Mesenchymal stem cell (in vitro differentiated cells and primary cell): ENCODE data around the gene MAP4K2.
A peak's percentile ranks its signal among the peaks of the same experiment; 100 is the strongest.

Experiments
- DNase-seq: peaks from one replicate; pipeline ENCODE4 v3.0.0-alpha.2; 2013
- H2AFZ ChIP-seq: one replicate; pipeline ENCODE4 v1.6.1; 2013; ENCODE audit warnings: low read depth, mild to moderate bottlenecking, control low read depth, inconsistent platforms, low read length, moderate library complexity
- H2AK5ac ChIP-seq: 2 replicates; pipeline ENCODE4 v1.6.1; 2013; ENCODE audit warnings: low read length, moderate library complexity, mild to moderate bottlenecking, inconsistent platforms; ENCODE audit not compliant: severe bottlenecking
- H2BK120ac ChIP-seq: one replicate; pipeline ENCODE4 v1.6.1; 2013; ENCODE audit warnings: low read depth, mild to moderate bottlenecking, inconsistent platforms, low read length, moderate library complexity
- H2BK12ac ChIP-seq, 2 experiments: one replicate each; pipeline ENCODE4 v1.6.1; 2013; ENCODE audit warnings: inconsistent platforms in 2 of 2, low read length in 2 of 2, mild to moderate bottlenecking in 2 of 2, moderate library complexity in 2 of 2, control low read depth in 1 of 2
- H2BK15ac ChIP-seq: one replicate; pipeline ENCODE4 v1.6.1; 2013; ENCODE audit warnings: mild to moderate bottlenecking, low read depth, inconsistent platforms; ENCODE audit not compliant: poor library complexity, severe bottlenecking
- H2BK5ac ChIP-seq: 2 replicates; pipeline ENCODE4 v1.6.1; 2013; ENCODE audit warnings: low read depth, mild to moderate bottlenecking, low read length, control low read depth, inconsistent platforms; ENCODE audit not compliant: poor library complexity, severe bottlenecking
- H3K14ac ChIP-seq, 2 experiments: one replicate each; pipeline ENCODE4 v1.6.1; 2013; ENCODE audit warnings: inconsistent platforms in 2 of 2, low read length in 2 of 2, control low read depth in 1 of 2, mild to moderate bottlenecking in 1 of 2, moderate library complexity in 1 of 2
- H3K18ac ChIP-seq, 2 experiments: one replicate each; pipeline ENCODE4 v1.6.1; 2013; ENCODE audit warnings: inconsistent platforms in 2 of 2, low read length in 2 of 2, control low read depth in 1 of 2, low read depth in 1 of 2, mild to moderate bottlenecking in 1 of 2
- H3K23ac ChIP-seq, 2 experiments: one replicate each; pipeline ENCODE4 v1.6.1; 2013; ENCODE audit warnings: inconsistent platforms in 2 of 2, low read length in 2 of 2, mild to moderate bottlenecking in 2 of 2, moderate library complexity in 2 of 2, control low read depth in 1 of 2
- H3K27ac ChIP-seq: 2 replicates; pipeline ENCODE4 v1.5.1; 2013; ENCODE audit warnings: mild to moderate bottlenecking, moderate library complexity, low read length, control low read depth, inconsistent platforms; ENCODE audit not compliant: poor library complexity, severe bottlenecking
- H3K27me3 ChIP-seq, 2 experiments: 2 replicates each; pipeline versions ENCODE4 v1.6.1 to v1.7.0; 2013; ENCODE audit warnings: low read length in 2 of 2, mild to moderate bottlenecking in 2 of 2, moderate library complexity in 2 of 2, control low read depth in 1 of 2, inconsistent platforms in 1 of 2; ENCODE audit not compliant: control insufficient read depth in 1 of 2, insufficient read depth in 1 of 2
- H3K36me3 ChIP-seq, 2 experiments: 2 replicates each; pipeline versions ENCODE4 v1.6.1 to v1.7.0; 2013; ENCODE audit warnings: low read length in 2 of 2, control low read depth in 1 of 2, inconsistent platforms in 1 of 2, low read depth in 1 of 2, mild to moderate bottlenecking in 1 of 2; ENCODE audit not compliant: insufficient read depth in 2 of 2, control insufficient read depth in 1 of 2
- H3K4ac ChIP-seq, 2 experiments: one replicate each; pipeline ENCODE4 v1.6.1; 2013; ENCODE audit warnings: inconsistent platforms in 2 of 2, low read length in 2 of 2, mild to moderate bottlenecking in 2 of 2, moderate library complexity in 2 of 2, control low read depth in 1 of 2, low read depth in 1 of 2
- H3K4me1 ChIP-seq: 2 replicates; pipeline ENCODE4 v1.6.1; 2013; ENCODE audit warnings: low read depth, low read length, control low read depth; ENCODE audit not compliant: control insufficient read depth, insufficient read depth
- H3K4me2 ChIP-seq: 2 replicates; pipeline ENCODE4 v1.6.1; 2013; ENCODE audit warnings: low read length, mild to moderate bottlenecking, inconsistent platforms; ENCODE audit not compliant: poor library complexity, severe bottlenecking
- H3K4me3 ChIP-seq, 2 experiments: 2 replicates each; pipeline versions ENCODE4 v1.5.1 to v1.7.0; 2013; ENCODE audit warnings: low read length in 2 of 2, mild to moderate bottlenecking in 2 of 2, control low read depth in 1 of 2, low read depth in 1 of 2; ENCODE audit not compliant: insufficient read depth in 1 of 2
- H3K79me1 ChIP-seq: replicated peaks from 2 replicates; pipeline ENCODE4 v1.6.1; 2013; ENCODE audit warnings: mild to moderate bottlenecking, control low read depth, low read length, inconsistent platforms; ENCODE audit not compliant: poor library complexity, severe bottlenecking
- H3K9ac ChIP-seq: 2 replicates; pipeline ENCODE4 v1.7.0; 2013; ENCODE audit warnings: mild to moderate bottlenecking, low read length, moderate library complexity
- H3K9me3 ChIP-seq: 2 replicates; pipeline ENCODE4 v1.7.0; 2013; ENCODE audit warnings: mild to moderate bottlenecking, low read length; ENCODE audit not compliant: control insufficient read depth
- H4K8ac ChIP-seq: one replicate; pipeline ENCODE4 v1.6.1; 2013; ENCODE audit warnings: inconsistent platforms, mild to moderate bottlenecking, low read length, moderate library complexity
- H4K91ac ChIP-seq: one replicate; pipeline ENCODE4 v1.6.1; 2013; ENCODE audit warnings: mild to moderate bottlenecking, low read length, inconsistent platforms
- WGBS: methylation state at CpG from one replicate; pipeline ENCODE4 v1.1.7; 2013; ENCODE audit warnings: mixed read lengths; 5-methylcytosine and 5-hydroxymethylcytosine counted together

Gene MAP4K2

GRCh38 chr11:64759722-64760719, 43.0 kb downstream of the MAP4K2 start, which contains the start of gene PYGM:
PYGM (minus strand) TSS chr11:64759974; CDS start chr11:64759898, 76 bp downstream.
- Histone ChIP-seq H2BK120ac (no peak within 1 kb of the TSS), H2AFZ (no peak within 1 kb of the TSS), H4K8ac (peak within 1 kb of the TSS; percentile 62), H3K23ac (peak within 1 kb of the TSS in 1 of 2 experiments; percentile 86), H3K36me3 (peaks cover 30 to 40% of the 10 kb centered on the region in 2 experiments), H3K14ac (no peak within 1 kb of the TSS), H2AK5ac (no peak within 1 kb of the TSS), H3K4me3 (peak within 1 kb of the TSS in 1 of 2 experiments; percentile 62), H3K4ac (no peak within 1 kb of the TSS), H3K18ac (peak within 1 kb of the TSS; percentile 25 to 26), H2BK15ac (peak within 1 kb of the TSS; percentile 13), H2BK12ac (no peak within 1 kb of the TSS), H3K4me1 (peaks cover 54% of the 10 kb centered on the region), H3K79me1 (peaks cover 2% of the 10 kb centered on the region), H3K4me2 (no peak within 1 kb of the TSS), H3K27me3 (no peaks in the 10 kb centered on the region), H2BK5ac (no peak within 1 kb of the TSS), H3K9me3 (no peaks in the 10 kb centered on the region), H3K9ac (peak within 1 kb of the TSS; percentile 75), H4K91ac (peak within 1 kb of the TSS; percentile 19), H3K27ac (no peak within 1 kb of the TSS)
- WGBS: 40% methylated on average over 21 of the region's 24 CpGs
- DNase-seq: peak; percentile 63

GRCh38 chr11:64759131-64759721, 43.8 kb downstream of the MAP4K2 start:
- no peak overlapping the region for H2BK15ac ChIP-seq
- H2AFZ ChIP-seq: no peak overlapping the region
- H3K27me3 ChIP-seq: no peaks in the 10 kb centered on the region
- H3K36me3 ChIP-seq: peaks cover 22 to 34% of the 10 kb centered on the region in 2 experiments
- H3K14ac ChIP-seq: no peak overlapping the region
- peak overlapping the region in 1 of 2 experiments; percentile 62 for H3K4me3 ChIP-seq
- H4K8ac ChIP-seq: peak overlapping the region; percentile 62
- no peak overlapping the region for H2BK120ac ChIP-seq
- no peak for DNase-seq
- H3K9ac ChIP-seq: peak overlapping the region; percentile 75
- WGBS: 68% methylated on average over 21 of the region's 21 CpGs
- H3K23ac ChIP-seq: no peak overlapping the region
- no peak overlapping the region for H2BK5ac ChIP-seq
- no peak overlapping the region for H2BK12ac ChIP-seq
- no peak overlapping the region for H3K27ac ChIP-seq
- no peak overlapping the region for H3K4ac ChIP-seq
- peak overlapping the region in 1 of 2 experiments; percentile 25 for H3K18ac ChIP-seq
- H2AK5ac ChIP-seq: no peak overlapping the region
- peak overlapping the region; percentile 19 for H4K91ac ChIP-seq
- H3K79me1 ChIP-seq: peaks cover 2% of the 10 kb centered on the region
- no peaks in the 10 kb centered on the region for H3K9me3 ChIP-seq
- no peak overlapping the region for H3K4me2 ChIP-seq
- H3K4me1 ChIP-seq: peaks cover 50% of the 10 kb centered on the region

- Histone ChIP-seq H2BK12ac (no peak overlapping the region), H3K79me1 (peaks cover 2% of the 10 kb centered on the region), H2BK120ac (no peak overlapping the region), H4K8ac (no peak overlapping the region), H3K4me2 (no peak overlapping the region), H2BK5ac (no peak overlapping the region), H3K27me3 (no peaks in the 10 kb centered on the region), H3K36me3 (peaks cover 15 to 27% of the 10 kb centered on the region in 2 experiments), H3K9ac (no peak overlapping the region), H3K27ac (no peak overlapping the region), H4K91ac (no peak overlapping the region), H3K4me3 (no peak overlapping the region), H2AK5ac (no peak overlapping the region), H3K18ac (no peak overlapping the region), H3K4ac (no peak overlapping the region), H3K4me1 (peaks cover 45% of the 10 kb centered on the region), H2AFZ (no peak overlapping the region), H3K9me3 (no peaks in the 10 kb centered on the region), H3K23ac (no peak overlapping the region), H3K14ac (no peak overlapping the region), H2BK15ac (no peak overlapping the region)
- DNase-seq: no peak
- 94% methylated on average over 11 of the region's 15 CpGs for WGBS
These were observed 44.5 kb downstream of the MAP4K2 start for GRCh38 chr11:64758330-64759079.
